ENCODE data around the gene TCHH.

Gene TCHH, protein sequence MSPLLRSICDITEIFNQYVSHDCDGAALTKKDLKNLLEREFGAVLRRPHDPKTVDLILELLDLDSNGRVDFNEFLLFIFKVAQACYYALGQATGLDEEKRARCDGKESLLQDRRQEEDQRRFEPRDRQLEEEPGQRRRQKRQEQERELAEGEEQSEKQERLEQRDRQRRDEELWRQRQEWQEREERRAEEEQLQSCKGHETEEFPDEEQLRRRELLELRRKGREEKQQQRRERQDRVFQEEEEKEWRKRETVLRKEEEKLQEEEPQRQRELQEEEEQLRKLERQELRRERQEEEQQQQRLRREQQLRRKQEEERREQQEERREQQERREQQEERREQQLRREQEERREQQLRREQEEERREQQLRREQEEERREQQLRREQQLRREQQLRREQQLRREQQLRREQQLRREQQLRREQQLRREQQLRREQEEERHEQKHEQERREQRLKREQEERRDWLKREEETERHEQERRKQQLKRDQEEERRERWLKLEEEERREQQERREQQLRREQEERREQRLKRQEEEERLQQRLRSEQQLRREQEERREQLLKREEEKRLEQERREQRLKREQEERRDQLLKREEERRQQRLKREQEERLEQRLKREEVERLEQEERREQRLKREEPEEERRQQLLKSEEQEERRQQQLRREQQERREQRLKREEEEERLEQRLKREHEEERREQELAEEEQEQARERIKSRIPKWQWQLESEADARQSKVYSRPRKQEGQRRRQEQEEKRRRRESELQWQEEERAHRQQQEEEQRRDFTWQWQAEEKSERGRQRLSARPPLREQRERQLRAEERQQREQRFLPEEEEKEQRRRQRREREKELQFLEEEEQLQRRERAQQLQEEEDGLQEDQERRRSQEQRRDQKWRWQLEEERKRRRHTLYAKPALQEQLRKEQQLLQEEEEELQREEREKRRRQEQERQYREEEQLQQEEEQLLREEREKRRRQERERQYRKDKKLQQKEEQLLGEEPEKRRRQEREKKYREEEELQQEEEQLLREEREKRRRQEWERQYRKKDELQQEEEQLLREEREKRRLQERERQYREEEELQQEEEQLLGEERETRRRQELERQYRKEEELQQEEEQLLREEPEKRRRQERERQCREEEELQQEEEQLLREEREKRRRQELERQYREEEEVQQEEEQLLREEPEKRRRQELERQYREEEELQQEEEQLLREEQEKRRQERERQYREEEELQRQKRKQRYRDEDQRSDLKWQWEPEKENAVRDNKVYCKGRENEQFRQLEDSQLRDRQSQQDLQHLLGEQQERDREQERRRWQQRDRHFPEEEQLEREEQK (N-terminal part only)

DNA sequence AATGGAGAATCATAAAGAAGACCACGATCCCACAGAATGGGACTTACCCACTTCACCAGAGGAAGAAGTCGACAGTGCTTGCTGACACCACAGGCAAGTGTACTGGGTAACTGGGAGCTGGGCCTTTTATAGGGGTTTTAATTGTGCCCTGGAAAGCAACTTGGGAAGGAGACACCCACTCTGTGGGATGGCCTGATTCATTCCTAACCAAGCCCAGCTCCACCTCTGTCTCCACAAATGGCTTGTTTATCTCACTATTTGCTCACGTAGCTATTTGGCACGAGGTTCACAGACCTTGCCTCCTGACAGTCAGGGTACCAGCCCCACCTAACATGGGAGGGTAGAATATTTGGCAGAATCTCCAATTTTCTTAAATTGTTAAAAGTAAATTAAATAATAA, at the start of gene TCHH:
Gene TCHH, minus strand, starts transcription at position 101 of the 400 bp plus-strand sequence. CDS start 1,364 bp downstream, outside the sequence.
- in situ Hi-C loops (cut with HindIII; ENCODE audit: low sequenced_read_pairs), result no loop called here

DNA sequence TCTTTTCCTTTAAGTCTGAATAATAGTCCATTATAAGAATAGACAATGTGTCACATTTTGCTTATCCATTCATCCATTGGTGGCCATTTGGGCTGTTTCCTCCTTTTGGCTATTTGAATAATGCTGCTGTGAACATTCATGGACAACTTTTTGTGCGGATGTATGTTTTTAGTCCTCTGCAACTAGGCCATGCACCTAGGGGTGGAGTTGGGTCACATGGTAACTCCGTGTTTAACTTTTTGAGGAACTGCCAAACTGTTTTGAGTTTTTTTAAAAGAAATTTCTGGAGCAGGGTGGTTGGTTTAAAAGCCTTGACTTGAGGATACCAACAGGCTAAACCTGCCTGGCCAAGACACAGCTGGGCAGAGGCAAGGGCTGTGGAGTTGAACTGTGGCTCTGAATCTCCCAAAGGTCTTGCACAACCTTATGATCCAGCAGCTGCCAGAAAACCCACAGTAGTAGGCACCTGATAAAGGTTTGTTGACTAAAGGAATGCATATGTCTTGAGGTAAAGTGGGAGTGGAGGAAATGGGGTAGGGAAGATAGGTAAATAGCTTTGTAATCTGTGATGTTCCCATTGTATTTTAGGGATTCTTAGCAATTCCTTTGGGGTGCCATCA, 49.4 kb upstream of the TCHH start:
- in situ Hi-C loops (cut with HindIII; ENCODE audit: low sequenced_read_pairs), result no loop called here

DNA sequence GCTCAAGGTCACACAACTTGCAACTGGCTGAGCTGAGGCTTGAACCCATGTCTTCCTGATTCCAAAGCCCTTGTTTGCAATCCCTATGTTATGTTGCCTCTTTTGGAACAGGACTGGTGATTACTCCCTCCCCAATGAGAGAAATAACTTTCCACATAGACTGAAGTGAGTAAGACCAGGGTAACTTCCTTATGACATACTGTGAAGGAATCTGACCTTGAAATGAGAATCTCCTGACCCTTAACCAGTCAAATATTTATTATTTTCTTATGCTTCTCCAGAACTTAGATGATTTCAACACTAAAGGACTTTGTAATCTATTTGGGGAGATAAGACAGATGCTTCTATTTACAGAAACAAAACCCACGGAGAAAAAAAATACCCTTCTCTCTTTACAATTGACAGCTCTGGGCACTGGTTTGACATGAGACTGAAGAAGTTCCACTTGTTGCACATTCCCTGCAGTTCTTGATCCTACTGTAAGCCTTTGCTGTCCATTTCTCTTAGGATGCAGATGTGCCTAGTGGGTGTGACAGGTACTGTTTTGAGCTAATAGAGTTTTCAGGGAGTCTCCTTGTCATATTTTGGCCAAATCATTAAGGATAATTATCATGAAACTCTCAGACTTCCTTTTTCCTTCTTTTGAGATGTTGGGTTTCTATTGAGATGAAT, 47.7 kb upstream of the TCHH start:
- in situ Hi-C loops (cut with HindIII; ENCODE audit: low sequenced_read_pairs), result no loop called here

DNA sequence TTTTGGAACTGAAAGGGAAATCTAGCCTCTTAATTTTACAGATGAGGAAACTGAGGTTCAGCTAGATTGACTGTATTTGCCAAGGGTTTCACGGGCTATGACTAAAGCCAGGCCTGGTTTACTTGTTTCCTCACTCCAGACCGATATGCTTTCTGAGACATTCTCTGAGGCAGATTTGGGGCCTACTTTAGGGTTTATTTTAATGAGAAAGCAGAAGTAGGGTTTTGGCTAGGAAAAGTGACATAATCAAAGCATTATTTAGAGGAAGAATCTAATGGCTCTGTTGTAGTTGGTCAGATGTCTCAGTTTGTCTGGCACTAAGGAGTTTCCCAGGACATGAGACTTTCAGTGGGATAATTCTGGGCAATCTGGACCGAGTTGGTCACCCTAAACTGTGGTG, 45.3 kb upstream of the TCHH start:
- in situ Hi-C loops (cut with HindIII; ENCODE audit: low sequenced_read_pairs), result no loop called here

DNA sequence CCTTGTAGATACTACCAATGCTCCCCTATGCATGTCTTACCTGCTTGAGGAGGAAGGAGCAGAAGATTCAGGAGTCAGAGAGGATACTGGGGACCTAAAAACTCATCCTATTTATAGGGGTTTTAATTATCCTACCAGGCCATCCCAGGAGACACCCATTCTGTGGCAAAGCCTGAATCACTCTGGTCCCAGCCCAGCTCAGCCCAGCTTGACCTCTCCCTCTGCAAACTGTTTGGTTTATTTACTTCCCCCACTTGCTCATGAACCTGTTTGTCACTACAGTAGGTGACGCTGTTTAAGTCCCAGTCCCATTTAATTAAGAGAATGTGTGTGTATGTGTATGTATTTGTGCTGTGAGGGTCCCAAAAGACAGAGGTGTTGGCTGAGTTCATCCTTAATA, 43.9 kb upstream of the TCHH start, which contains the start of gene RPTN:
Gene RPTN, minus strand, starts transcription at position 85 of the 400 bp plus-strand sequence. CDS start 1,339 bp downstream, outside the sequence.
- in situ Hi-C loops (cut with HindIII; ENCODE audit: low sequenced_read_pairs), result no loop called here

DNA sequence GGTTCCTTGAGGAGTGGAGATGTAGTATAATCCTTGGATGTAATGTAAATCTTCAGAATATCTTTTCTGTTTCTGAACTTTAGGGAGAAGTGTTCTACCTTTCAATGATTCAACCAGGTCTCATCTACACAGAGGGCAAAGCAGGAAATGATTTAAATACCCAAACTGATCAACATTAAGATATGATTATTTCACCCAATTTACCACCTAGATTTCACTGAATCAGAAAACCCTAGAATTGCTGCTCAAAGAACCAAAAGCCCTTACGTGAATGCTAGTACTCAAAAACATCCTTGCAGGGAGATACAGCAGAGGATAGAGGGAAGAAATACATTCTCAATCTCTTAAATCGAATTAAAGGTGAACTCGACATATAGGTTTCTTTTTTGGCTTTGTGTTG, 38.8 kb upstream of the TCHH start:
- in situ Hi-C loops (cut with HindIII; ENCODE audit: low sequenced_read_pairs), result no loop called here

DNA sequence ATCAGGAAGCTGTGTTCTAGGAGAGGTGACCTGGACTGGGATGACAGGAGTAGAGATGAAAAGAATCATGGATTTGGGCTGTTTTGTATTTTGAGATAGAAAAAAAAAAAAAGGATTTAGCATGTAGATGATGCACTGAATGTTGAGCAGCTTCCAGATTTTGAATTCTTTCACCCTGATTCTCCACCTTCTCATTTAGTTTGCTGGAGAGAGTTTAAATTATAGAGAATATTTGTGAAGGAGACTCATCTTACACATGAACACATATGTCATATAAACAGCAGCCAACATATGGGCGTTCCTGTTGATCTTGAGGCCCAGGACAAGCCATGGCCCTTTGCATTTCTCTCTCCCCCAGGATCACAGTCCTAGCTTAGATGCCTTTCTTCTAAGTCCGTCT, 36.4 kb upstream of the TCHH start:
- in situ Hi-C loops (cut with HindIII; ENCODE audit: low sequenced_read_pairs), result no loop called here

DNA sequence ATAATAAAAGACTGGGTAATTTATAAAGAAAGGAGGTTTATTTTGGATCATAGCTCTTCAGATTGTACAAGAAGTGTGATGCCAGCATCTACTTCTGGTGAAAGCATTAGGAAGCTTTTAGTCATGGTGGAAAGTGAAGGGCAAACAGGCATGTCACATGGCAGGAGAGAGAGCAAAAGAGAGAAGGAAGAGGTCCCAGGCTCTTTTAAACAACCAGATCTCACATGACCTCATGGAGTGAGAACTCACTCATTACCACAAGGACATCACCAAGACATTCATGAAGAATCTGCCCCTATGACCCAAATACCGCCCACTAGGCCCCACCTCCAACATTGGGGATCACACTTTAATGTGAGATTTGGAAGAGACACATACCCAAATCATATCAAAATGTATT, 33.7 kb upstream of the TCHH start:
- in situ Hi-C loops (cut with HindIII; ENCODE audit: low sequenced_read_pairs), result loop anchor here (10.0 kb wide), 1 partner anchor 166 kb away; no protein-coding TSS in a partner anchor

DNA sequence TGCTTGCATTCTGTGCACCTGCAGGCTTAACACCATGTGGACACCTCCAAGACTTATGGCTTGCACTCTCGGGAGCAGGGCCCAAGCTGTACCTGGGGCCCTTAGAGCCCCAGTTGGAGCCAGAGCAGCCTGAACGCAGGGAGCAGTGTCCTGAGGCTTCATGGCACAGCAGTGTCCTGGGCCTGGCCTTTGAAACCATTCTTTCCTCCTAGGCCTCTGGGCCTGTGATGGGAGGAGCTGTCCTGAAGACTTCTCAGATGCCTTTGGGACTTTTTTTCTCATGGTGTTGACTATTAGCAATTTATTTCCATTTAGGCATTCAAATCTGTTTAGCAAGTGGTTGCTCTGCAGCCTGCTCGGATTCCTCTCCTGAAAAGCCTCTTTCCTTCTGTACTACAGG, 32.8 kb upstream of the TCHH start:
- in situ Hi-C loops (cut with HindIII; ENCODE audit: low sequenced_read_pairs), result loop anchor here (10.0 kb wide), 1 partner anchor 167 kb away; no protein-coding TSS in a partner anchor

DNA sequence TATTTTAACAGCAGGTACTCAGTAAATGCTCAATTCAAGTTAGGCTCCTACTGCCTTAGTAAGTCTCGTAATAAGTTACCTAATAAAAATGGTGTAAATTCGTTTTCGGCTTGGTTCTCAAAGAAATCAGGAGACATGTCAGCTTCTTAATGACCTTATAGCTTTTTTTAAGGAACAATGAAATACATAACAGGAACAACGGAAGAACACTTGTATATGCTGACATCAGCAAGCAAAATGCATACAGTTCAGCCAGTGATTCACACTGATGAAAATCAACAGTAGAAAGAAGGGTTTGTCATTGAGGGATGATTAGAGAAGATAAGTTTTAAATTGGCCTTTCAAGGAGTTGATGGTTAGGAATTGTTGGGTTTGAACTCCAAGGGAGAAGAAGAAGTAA, 30.5 kb upstream of the TCHH start:
- in situ Hi-C loops (cut with HindIII; ENCODE audit: low sequenced_read_pairs), result loop anchor here (10.0 kb wide), 1 partner anchor 169 kb away; no protein-coding TSS in a partner anchor

DNA sequence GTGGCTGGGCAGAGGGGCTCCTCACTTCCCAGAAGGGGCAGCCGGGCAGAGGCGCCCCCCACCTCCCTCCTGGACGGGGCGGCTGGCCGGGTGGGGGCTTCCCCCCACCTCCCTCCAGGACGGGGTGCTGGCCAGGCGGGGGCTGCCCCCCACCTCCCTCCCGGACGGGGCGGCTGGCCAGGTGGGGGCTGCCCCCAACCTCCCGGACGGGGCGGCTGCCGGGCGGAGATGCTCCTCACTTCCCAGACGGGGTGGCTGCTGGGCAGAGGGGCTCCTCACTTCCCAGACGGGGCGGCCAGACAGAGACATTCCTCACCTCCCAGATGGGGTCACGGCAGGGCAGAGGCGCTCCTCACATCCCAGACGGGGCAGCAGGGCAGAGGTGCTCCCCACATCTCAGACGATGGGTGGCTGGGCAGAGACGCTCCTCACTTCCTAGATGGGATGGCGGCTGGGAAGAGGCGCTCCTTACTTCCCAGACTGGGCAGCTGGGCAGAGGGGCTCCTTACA, 29.5 kb upstream of the TCHH start:
- in situ Hi-C loops (cut with HindIII; ENCODE audit: low sequenced_read_pairs), result loop anchor here (10.0 kb wide), 1 partner anchor 170 kb away; no protein-coding TSS in a partner anchor

DNA sequence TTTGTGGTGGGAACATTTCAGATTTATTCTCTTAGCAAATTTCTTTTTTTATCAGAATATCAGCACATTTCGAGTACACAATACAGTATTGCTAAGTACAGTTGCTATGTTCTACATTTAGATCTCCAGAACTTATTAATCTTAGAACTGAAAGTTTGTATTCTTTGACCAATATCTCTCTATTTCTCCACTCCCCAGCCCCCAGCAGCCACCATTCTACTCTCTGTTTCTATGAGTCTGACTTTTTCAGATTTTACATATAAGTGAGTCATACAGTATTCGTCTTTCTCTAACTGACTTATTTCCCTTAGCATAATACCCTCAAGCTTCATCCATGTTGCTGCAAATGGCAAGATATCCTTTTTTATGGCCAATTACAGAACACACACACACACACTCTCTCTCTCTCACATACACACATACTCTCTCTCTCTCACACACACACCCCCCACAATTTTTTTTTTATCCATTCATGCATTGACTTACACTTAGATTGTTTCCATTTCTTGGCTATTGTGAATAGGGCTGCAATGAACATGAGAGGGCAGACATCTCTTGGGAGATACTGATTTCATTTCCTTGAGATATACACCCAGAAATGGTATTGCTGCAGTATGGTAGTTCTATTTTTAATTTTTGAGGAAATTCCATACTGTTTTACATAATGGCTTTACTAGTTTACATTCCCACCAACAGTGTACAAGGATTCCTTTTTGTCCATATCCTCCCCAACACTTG, 28.1 kb upstream of the TCHH start:
- in situ Hi-C loops (cut with HindIII; ENCODE audit: low sequenced_read_pairs), result loop anchor here (10.0 kb wide), 1 partner anchor 171 kb away; no protein-coding TSS in a partner anchor

DNA sequence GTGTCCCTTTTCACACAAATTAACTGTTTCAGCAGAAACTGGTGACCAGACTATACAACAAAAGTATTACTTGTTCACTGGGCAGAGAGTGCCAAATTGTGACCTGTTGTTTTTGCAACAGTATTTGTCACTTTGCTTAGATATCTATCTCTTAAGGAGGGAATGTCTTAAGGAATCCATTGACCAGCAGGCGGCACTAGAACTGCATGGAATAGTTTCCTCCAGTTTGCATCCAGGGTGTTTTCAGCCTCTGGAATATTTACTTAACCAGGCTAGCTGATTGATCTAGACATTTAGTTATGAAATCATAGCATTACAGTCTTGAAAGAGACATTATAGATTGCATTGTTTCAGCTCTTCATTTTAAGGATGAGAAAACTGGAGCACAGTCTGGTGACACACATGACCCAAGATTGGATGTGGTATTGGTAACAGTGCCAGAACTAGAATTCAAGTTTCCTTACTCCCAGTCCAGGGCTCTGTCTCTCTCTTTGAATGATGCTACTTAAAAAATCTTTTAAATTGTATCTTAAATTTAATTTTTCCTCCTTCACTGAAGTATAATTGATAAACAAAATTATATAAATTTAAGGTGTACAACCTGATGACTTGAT, 26.8 kb upstream of the TCHH start:
- in situ Hi-C loops (cut with HindIII; ENCODE audit: low sequenced_read_pairs), result loop anchor here (10.0 kb wide), 1 partner anchor 173 kb away; no protein-coding TSS in a partner anchor

DNA sequence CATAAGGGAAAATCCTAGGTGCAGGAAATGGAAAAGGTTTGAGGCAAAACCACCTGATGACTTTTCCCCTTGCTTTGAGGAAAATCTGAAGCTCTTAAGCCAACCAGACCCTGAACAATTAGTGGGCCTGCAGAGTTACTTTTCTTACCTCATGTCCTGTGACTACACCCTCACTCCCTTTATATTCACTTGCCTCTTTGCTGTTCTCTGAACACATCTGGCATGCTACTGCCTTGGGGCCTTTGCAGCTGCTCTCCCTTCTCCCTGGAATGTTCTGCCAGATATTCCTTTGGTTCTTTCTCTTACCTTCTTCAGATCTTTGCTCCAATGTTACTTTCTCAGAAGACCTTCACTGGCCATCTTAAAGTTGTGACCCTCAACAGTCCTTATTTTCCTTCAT, 22.0 kb upstream of the TCHH start:
- in situ Hi-C loops (cut with HindIII; ENCODE audit: low sequenced_read_pairs), result no loop called here

DNA sequence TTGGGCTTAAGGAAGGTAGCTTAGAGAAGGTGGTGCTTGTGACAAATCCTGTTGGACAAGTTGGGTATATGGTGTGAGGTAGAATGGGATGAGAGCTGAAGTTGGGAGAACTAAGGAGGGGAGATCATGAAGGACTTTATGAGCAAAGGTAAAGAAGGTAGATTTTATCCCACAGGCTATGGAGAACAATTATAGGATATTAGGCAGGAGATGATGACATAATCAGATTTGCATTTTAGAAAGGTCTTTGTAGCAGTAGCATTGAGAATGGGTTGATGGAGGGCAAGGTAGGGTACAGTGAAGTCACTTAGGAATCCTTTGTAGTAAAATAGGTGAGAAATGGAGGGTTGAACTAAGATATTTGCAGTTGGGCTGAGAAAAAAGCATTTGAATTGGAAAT, 14.9 kb upstream of the TCHH start:
- in situ Hi-C loops (cut with HindIII; ENCODE audit: low sequenced_read_pairs), result loop anchor here (5.0 kb wide), 1 partner anchor 58 kb away; no protein-coding TSS in a partner anchor

DNA sequence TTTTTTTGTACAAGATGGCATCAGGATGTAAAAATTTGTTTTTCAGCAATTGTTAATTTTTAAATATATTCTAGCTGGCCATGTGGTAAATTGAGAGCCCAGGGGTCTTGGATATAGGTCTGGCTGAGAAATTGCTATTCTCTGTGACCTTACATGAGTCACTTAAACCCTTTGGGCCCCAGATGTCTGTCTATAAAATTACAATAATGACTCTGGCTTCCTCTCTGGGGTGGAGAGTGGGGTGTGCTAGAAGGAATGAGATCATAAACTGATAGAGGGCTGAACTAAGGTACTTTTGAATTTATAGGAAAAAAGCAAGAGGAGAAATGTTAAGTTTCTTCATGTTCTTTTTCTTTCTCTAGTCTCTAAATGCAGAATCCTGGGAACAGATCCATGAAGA, 12.4 kb upstream of the TCHH start:
- in situ Hi-C loops (cut with HindIII; ENCODE audit: low sequenced_read_pairs), result no loop called here

DNA sequence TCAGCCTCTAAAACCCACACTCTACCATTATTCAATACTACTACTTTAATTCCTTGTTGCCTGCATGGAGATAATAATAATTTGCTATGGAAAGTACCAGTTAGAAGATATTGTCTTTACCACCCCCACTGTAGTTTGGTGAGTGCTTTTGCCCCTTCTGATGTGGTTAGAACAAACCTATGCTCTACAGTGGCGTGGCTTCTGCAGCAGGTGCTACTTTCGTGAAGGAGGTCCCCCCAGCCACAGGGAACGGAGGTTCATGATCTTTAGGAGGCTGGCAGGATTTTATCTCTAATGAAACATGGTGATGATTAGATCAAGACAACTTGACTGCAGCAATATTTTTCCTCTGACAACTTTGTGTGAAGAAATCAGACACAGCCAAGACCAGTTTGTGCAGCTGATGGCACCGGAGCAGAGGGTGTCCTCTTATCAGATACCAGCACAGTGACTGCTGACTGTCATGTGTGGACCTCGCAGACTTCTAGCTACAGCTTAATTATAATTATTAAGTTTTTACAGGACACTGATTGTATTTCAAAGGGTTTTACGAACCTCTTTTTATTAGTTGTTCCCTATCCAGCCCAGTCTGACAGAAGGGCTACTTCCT, 10.7 kb upstream of the TCHH start:
- in situ Hi-C loops (cut with HindIII; ENCODE audit: low sequenced_read_pairs), result no loop called here

DNA sequence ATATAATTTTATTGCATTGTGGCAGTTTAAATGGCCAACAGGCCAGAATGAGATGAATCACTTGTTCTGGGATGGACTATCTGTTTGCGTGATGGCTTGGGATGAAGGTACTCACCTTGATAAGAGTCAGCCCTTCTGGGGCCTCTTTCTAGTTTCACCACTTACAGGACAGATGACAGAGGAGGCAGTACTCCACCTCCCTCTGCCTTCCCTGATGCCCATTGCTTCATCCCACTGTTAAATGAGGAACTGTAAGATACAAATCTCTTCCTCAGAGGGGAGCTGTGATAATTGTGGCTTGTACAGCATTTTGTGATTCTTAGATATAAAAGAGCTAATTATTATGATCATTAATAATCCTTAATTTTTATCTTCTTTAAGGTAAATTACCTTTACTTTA, 3.7 kb upstream of the TCHH start:
- in situ Hi-C loops (cut with HindIII; ENCODE audit: low sequenced_read_pairs), result no loop called here
